Bronchial epithelial cell (primary cell): ENCODE measurements around the gene FZD1. TPM values are rescaled to one million over a fixed set of nuclear protein-coding genes. Genes with fewer than 3 reads are reported as not detected.

Experiments used
- DNase-seq: peaks from one replicate; pipeline ENCODE4 v3.0.0-alpha.2; 2010; ENCODE audit warnings: low read depth
- FAIRE-seq: peaks from 2 replicates; lab custom pipeline; 2011; peaks lifted over from hg19 to GRCh38; lab: Jason Lieb, UNC
- H3K27me3 ChIP-seq: 2 replicates; pipeline ENCODE4 v1.5.1; 2011; ENCODE audit warnings: low read length; ENCODE audit not compliant: control insufficient read depth, insufficient read depth
- H3K36me3 ChIP-seq: 2 replicates; pipeline ENCODE4 v1.5.1; 2011; ENCODE audit warnings: low read length; ENCODE audit not compliant: control insufficient read depth, insufficient read depth
- H3K4me3 ChIP-seq: 2 replicates; pipeline ENCODE4 v1.5.1; 2011; ENCODE audit warnings: mild to moderate bottlenecking, low read depth, low read length, control low read depth
- total RNA-seq: library from RNA; depleted of rRNA; stranded (reverse); fragments of >200 nt; gene quantifications from 2 replicates; pipeline ENCODE4 v1.2.1, GENCODE V29; 2014
- TF ChIP-seq, protein P1 (sequence below): IDR thresholded peaks from 2 replicates; pipeline ENCODE4 v1.5.1; 2011; ENCODE audit warnings: mild to moderate bottlenecking, moderate library complexity, low read length, control low read depth, inconsistent platforms; ENCODE audit not compliant: insufficient read depth, severe bottlenecking

FZD1 gene
- total RNA-seq, 1 donor from 2014 or later, result 2.4 TPM

DNA sequence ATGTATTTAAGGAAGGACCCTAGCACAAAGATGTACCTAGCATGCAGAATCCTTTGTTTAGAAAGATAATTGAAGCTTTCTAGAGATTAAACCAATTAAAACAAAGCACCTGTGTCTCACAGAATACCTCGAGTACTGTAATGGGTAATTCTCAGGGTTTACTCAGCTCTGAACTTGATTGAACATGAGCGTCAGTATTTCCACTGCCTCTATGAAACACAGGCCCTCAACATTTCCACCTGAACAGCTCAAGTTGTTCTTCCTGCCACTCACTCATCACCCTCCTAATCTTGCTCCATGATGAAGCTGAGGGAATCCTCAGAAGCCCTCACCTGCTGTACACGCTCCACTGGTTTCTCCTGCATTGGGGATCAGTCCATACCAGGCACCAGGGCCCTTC, 33.7 kb upstream of the FZD1 start:
- Histone ChIP-seq H3K27me3 (no peaks in the 10 kb centered on the region), H3K4me3 (no peak overlapping the region), H3K36me3 (no peaks in the 10 kb centered on the region)
- no peak for DNase-seq
- FAIRE-seq, result no peak
- TF ChIP-seq, protein P1, sequence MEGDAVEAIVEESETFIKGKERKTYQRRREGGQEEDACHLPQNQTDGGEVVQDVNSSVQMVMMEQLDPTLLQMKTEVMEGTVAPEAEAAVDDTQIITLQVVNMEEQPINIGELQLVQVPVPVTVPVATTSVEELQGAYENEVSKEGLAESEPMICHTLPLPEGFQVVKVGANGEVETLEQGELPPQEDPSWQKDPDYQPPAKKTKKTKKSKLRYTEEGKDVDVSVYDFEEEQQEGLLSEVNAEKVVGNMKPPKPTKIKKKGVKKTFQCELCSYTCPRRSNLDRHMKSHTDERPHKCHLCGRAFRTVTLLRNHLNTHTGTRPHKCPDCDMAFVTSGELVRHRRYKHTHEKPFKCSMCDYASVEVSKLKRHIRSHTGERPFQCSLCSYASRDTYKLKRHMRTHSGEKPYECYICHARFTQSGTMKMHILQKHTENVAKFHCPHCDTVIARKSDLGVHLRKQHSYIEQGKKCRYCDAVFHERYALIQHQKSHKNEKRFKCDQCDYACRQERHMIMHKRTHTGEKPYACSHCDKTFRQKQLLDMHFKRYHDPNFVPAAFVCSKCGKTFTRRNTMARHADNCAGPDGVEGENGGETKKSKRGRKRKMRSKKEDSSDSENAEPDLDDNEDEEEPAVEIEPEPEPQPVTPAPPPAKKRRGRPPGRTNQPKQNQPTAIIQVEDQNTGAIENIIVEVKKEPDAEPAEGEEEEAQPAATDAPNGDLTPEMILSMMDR, result no peak

DNA sequence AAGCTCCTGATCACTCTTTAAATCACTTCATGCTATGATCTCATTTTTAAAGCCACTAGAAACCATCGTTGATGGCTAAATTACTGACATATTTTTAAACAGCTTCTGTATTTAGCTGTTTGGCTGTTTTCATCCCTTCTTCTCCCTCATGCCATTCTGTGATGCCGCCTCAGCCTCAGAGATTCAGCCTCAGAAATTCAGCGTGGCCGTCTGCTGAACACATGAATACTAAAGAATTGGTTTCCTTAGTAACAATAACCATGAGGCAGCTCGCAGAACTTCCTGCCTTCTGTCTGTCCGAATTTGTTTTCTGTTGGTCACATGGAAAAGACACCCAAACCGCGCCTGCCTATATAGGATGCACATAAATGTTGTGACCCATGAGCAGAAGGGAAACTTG, 31.0 kb upstream of the FZD1 start:
- no peaks in the 10 kb centered on the region for H3K36me3 ChIP-seq
- no peaks in the 10 kb centered on the region for H3K27me3 ChIP-seq
- DNase-seq, result no peak
- TF ChIP-seq, protein P1, result no peak
- H3K4me3 ChIP-seq, result no peak overlapping the region
- no peak for FAIRE-seq

DNA sequence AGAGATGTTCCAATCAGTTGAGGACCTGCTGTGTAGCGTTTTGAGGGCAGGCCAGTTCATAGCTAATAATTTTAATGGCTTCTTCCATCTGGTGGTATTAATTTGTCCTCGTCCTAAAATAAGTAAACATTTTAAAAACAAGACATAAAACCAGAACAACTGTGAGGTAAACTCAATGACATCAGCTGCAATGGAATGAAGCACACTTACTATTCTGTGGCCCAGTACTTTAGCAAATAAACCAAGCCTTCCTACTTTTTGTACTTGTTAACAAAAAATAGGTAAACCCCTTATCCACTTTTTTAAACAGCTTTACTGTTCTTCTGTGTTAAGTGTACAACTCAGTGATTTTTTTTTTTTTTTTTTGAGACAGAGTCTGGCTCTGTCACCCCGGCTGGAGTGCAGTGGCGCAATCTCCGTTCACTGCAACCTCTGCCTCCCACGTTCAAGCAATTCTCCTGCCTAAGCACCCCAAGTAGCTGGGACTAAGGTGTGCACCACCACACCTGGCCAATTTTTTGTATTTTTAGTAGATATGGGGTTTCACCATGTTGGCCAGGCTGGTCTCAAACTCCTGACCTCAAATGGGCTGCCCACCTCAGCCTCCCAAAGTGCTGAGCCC, 28.9 kb upstream of the FZD1 start:
- no peaks in the 10 kb centered on the region for H3K36me3 ChIP-seq
- no peak overlapping the region for H3K4me3 ChIP-seq
- TF ChIP-seq, protein P1, result no peak
- no peak for DNase-seq
- no peaks in the 10 kb centered on the region for H3K27me3 ChIP-seq
- no peak for FAIRE-seq

DNA sequence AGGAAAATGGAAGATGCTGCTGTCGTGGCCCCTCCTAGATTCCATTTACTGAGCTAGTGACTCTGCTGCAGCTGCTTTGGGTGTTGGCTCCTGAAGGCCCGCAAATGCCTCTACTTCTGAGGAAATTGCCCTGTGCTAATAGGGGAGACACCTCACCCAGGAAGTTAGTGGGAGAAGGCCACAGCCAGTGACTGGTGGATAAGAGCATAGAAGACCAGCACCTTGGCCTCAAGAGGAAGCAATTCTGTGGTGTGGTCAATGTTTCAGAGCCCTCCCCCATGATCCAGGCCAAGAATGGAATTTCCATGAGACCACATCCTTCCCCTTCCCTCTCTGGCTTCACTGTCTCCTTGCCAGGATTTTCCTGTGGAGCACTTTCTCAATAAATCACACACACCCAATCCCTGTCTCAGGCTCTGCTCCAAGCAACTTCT, 25.0 kb upstream of the FZD1 start:
- FAIRE-seq (no peak), DNase-seq (peak; percentile 7)
- no peak overlapping the region for H3K4me3 ChIP-seq
- no peaks in the 10 kb centered on the region for H3K27me3 ChIP-seq
- TF ChIP-seq, protein P1, result no peak
- H3K36me3 ChIP-seq, result no peaks in the 10 kb centered on the region

DNA sequence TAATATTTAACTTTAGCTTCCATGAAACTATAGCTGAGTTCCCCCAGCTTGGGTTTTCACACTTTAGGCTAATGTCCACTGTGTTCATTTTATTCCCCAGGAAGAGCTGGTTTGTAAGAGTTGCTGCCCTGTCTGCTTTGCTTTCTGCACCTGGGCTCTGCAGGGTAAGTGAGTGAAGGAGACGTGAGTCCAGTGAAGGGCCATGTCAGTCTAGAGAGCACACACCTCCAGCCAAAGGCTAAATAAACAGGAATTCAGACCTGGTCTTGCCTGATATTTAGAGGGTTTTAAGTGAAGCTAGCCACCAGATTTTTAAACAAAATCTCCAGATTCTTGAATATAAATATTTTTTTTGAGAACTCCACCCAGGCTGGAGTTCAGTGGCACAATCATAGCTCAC, 24.5 kb upstream of the FZD1 start:
- TF ChIP-seq, protein P1, result no peak
- Histone ChIP-seq H3K4me3 (no peak overlapping the region), H3K36me3 (no peaks in the 10 kb centered on the region), H3K27me3 (no peaks in the 10 kb centered on the region)
- no peak for DNase-seq
- FAIRE-seq, result no peak
